GM12891 (cell line): ENCODE data around the gene HNF4A.

Experiments used
- PAX5 ChIP-seq: IDR thresholded peaks from 2 replicates; pipeline ENCODE4 v1.6.1; 2011; ENCODE audit warnings: low read length, moderate library complexity, mild to moderate bottlenecking; ENCODE audit not compliant: insufficient read depth, severe bottlenecking
- POLR2A ChIP-seq: IDR thresholded peaks from 2 replicates; pipeline ENCODE4 v1.6.1; 2011; ENCODE audit warnings: low read depth, low read length, control low read depth
- POLR2AphosphoS5 ChIP-seq: IDR thresholded peaks from 2 replicates; pipeline ENCODE4 v1.6.1; 2011; ENCODE audit warnings: low read depth, low read length, control low read depth
- POU2F2 ChIP-seq: IDR thresholded peaks from 2 replicates; pipeline ENCODE4 v1.6.1; 2011; ENCODE audit warnings: low read depth, mild to moderate bottlenecking, control low read depth, low read length, moderate library complexity
- SPI1 ChIP-seq: IDR thresholded peaks from 2 replicates; pipeline ENCODE4 v1.6.1; 2011; ENCODE audit warnings: low read depth, low read length, control low read depth
- TAF1 ChIP-seq: IDR thresholded peaks from 2 replicates; pipeline ENCODE4 v1.6.1; 2011; ENCODE audit warnings: low read depth, low read length, control low read depth

DNA sequence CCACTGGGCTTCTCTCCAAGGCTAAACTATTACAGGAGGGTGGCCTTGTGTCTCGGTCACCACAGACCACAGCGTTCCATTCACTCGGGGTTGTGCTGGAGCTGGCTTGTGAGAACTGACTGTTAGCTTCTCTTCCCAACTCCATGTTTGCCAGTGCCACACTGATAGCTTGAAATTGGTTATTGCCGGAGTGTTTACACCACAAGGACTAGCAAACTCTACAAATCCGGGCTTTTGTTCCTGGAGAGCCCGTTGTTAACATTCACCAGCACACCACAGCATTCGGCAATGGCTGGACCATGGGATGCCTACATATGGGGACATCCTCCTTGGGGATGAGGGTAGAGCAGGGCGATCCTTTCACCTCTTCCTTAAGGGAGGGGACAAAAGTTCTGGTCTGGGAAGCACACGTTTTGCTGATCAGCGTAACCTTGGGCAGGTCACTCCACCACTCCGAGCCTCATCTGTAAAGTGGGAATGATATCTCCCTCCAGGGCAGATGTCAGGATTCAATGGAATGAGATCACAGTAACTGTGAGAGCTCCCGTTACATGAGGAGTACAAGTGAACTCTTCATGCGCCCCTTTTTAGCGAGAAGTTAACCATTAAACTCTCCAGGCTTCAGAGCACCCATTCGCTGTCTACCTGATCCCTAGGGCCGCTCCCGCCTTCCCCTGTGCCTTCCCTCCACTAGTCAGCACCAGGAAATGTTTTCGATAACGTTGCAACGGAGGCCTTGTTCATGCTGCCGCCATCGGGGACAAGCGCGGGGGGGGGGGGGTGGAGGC lies 78.4 kb downstream of the HNF4A start:
- TF ChIP-seq POU2F2 (no peak), POLR2A (no peak), TAF1 (no peak), POLR2AphosphoS5 (no peak), SPI1 (no peak), PAX5 (no peak)
